Fibroblast of upper back skin (primary cell): ENCODE data around the gene KIF18A.
"Not testable (repeated sequence)": the region's sequence is repeated elsewhere in the genome, so short reads cannot be mapped to it uniquely, and the experiment has no call there.

Experiments used
- DNase-seq: peaks from one replicate; pipeline ENCODE4 v3.0.0-alpha.2; 2013

Gene KIF18A

DNA sequence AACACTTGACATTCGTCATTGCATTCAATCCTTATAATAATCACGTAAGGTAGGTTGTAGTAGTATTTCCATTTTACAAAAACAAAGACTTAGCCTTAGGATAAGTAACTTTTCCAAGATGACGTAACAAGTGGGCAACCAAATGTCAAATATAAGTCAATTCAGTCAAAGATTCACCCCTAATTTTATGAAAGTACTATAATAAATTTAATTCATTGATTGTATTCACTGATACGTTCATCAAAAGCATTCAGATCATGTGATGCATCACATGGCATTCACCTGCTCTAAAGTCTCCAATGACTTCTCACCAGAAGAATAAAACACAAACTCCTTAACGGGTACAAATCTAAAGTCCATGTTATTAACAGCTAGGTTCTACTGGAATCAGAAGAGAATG lies 2.1 kb downstream of the KIF18A start:
- DNase-seq: no peak

DNA sequence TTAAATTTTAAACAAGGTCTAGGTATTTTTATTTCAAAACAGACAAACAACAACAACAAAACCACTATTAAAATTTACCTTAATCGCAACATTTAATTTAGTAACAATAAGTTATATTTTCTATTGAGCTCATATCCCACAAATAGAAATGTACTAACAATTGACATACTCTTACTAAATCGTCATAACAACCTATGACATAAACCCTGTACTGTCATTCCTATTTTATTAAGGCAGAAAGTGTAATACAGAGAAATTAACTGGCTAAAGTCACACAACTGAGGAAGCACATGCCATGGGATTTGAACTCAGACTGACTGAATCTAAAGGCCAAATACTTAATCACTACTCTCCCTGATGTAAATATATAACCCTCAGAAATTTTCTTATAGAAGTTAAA lies 3.0 kb downstream of the KIF18A start:
- no peak for DNase-seq

DNA sequence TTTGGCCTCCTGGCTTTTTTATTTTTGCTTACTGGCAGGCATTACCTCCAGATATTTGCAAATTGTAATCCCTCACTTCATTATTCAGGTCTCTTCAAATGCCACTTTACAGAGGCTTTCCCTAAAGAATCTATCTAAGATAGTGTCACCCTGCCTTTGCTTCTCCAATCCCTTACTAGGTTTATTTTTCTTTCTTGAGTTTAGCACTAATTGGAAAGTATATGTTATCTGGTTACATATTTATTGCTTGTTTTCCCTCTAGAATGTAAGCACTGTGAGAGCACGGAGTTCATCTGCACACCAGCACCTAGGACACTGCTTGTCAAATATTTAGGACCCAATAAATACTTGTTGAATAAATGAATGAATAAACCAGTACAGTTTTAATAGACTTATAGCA lies 3.5 kb downstream of the KIF18A start:
- DNase-seq: no peak

DNA sequence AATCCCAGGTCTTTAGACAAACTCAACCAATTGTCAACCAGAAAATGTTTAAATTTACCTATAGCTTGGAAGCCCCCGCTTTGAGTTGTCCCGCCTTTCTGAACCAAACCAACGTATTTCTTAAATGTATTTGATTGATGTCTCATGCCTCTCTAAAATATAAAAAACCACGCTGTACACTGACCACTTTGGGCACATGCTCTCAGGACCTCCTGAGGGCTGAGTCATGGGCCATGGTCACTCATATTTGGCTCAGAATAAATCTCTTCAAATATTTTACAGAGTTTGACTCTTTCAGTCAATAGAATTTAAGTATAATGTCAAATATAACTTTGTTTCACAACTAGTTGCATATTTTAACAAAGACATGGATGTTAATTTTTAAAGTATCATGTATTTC lies 5.7 kb downstream of the KIF18A start:
- peak; percentile 25 for DNase-seq

DNA sequence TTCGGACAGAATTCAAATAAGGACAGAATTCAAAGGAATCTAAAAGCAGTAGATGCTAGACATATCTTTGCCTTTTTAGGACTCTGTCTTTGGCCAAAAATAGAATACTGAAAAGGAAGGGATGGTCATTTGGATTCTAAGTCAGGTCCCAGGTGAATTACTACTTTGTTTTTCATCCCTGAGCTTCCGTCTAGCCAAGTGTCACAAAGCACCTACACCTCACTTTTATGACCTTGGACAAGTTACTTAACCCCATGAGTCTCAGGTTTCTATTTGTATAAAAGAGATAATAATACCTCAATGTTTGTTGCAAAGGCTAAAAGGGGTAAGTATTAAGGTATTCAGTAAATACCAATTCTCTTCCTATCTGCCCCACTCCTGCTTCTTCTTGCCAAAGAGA lies 7.3 kb downstream of the KIF18A start:
- DNase-seq: no peak

DNA sequence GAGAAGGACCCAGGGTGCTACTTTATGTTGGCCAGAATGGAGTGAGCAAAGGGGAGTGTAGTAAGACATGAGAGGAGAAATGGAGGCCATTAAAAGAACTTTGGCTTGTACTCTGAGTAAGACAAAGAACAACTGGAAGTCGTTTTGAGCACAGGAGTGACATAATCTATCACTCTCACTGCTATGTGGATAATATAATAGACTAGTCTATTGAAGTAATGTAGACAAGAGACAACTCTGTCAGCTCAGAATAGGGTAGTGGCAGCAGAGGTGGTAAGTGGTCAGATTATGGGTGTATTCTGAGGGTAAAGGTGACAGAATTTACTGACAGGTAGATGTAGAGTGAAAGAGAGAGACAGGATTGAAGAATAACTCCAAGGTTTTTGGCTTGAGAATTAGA lies 8.2 kb downstream of the KIF18A start:
- DNase-seq: no peak

DNA sequence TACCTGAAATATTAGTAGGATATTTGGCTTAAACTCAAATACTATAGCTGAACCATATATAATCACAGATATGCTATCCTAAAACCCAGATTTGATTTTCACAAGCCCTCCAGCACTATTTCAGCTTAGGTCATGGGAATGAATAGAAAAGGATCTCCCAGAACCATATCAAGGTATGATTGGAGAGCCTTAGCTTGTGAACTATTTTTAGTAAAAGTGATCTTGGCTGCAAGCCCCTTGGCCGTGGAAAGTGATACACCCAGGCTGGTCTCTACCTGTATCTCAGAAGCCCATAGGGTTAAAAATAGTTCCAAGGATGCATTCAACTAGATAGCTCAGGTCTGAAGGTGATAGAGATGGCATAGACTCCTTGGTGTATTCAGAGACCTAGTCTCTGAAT lies 9.7 kb downstream of the KIF18A start:
- no peak for DNase-seq

DNA sequence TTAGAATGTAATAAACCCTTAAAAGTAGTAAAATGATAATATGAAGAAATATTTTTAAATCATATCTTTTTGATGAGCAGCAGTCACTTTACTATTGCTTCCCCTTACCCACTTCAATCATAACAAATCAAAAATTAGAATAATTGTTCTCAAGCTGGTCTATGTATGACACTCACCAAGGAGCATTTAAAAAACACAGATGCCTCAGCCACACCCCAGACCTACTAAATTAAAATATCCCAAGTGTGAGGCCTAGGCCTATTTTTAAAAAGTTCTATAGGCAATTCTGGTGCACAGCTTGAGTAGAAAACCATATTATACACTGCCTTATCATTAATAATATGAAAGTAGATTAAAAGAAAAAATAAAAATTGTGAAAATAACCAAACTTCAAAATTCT lies 15.2 kb downstream of the KIF18A start:
- no peak for DNase-seq

DNA sequence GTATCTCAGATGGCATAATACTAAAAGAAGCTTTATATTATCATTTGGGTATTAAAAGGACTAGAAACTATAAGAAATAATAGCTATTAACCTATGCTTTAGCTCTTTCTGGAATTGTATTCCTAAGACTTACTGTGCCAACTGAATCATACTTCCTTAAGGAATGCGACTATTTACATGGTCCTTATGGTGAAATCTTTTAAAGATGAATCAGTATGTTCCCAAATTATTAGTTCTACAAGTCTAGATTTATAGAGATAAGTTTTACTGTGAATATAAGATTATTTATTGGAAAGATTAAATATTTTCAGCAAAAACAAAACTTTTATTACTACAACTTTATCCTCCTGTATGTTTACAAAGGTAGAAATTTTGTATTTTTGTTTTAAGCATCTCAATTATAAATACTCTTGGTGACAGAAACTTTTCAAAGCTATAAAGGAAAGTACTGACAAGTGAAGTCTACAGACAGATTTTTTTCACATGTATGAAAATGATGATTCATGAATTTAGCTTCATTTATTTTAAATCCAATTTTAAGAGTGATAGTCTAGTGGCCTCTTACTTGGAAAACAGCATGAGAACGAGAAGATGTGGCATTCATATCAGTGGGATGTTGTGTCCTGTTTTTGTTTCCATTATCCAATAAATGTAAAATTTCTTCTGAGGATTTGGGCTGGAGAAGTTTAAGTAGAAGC lies 17.8 kb downstream of the KIF18A start:
- DNase-seq: peak; percentile 76

DNA sequence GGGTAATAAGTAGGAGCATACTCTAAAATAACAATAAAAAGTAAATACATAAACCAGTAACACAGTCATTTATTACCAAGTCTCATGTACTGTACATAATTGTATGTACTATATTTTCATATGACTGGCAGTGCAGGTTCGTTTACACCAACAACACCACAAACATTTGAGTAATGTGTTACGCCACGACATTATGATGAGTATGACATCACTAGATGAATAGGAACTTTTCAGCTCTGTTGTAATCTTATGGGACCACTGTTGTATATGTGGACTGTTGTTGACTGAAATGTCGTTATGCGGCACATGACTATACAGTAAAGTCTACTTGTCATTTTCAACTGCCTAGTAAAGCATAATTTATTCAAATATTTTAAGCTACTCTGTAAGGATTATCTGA lies 18.6 kb downstream of the KIF18A start:
- peak; percentile 28 for DNase-seq

DNA sequence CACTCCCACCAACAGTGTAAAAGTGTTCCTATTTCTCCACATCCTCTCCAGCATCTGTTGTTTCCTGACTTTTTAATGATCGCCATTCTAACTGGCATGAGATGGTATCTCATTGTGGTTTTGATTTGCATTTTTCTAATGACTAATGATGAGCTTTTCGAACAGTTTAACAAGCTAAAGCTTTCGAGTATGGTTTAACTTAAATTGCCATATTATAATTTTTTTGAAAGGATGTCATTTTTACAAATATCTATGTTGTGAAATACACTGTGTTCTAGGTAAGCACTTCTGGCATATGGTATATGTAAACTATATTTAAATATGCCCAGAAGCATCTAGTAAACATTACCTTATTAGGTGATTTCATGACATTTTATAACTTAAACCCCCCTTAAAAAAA lies 20.3 kb downstream of the KIF18A start:
- DNase-seq: not testable (repeated sequence)

DNA sequence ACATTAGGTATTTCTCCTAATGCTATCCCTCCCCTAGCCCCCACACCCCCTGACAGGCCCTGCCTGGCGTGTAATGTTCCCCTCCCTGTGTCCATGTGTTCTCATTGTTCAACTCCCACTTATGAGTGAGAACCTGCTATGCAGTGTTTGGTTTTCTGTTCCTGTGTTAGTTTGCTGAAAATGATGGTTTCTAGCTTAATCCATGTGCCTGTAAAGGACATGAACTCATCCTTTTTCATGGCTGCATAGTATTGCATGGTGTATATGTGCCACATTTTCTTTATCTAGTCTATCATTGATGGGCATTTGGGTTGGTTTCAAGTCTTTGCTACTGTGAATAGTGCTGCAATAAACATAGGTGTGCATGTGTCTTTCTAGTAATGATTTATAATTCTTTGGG lies 20.8 kb downstream of the KIF18A start:
- DNase-seq: not testable (repeated sequence)

DNA sequence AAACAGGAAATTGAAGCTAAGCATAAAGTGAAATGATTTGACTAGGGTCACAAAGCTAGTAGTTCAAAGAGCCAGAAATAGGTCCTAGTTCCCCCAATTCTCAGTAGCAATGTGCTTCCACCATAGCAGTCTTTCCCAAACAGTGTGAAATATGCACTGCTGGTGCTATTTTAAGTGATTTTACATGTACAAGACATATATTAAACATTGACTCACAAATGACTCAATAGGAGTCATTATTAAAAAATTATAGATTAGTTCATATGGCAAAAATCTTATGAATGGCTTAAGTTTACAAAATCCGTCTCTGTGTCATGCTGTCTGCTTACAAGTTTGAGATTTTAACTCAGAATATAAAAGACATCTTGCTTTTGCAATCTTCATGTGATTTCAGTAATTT lies 21.4 kb downstream of the KIF18A start:
- DNase-seq: peak; percentile 86

DNA sequence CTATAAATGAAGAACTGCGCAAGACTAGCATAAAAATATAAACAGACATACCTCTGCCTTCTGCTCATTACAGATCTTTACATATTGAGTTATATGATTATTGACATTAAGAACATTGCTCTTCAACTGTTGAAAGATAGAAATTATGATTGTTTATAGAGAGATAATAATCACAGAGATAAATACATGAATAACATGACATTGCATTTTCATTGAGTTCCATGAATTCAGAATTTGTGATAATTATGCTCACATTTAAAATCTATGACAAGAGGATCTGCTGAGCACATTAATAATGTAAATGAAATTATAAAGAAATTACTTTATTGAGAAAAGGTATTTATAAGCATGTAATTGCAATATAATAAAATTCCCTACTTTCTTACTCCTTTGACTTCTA lies 24.8 kb downstream of the KIF18A start:
- no peak for DNase-seq

DNA sequence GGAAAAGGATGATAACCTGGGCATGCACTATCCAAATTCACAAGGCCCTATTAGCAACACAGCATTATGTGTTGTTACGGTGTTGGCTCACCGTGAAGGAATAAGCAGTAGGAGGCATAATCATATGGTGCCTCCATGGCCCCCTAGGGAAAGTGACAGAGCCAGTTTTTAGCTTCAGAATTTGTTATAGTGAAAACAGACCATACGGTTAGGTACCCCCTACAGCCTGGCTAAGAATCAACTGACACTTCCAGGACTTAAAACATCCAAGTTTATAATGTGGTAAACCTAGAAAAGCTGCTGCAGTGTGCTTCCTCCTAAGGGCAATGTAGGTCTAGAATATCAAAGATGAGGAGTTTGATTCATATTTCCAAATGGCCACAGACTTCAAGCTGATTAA lies 30.4 kb downstream of the KIF18A start:
- DNase-seq: no peak

DNA sequence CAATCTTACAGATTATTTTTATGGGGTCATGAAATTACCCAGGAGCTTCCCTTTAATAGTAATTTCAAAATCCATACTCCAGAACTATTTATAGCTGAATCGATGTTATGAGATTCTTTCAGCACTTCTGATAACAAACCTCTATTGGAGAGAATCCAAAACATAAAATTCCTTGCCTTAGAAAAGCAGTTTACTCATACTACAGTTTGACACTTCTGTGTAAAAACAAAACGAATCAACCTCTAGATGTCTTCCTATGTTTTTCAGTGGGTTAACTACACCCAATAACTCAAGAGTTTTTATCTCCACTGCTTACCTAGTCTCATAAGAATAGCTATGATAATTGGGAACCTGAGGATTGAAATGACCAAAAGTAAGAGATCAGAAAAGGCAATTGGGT lies 35.6 kb downstream of the KIF18A start:
- peak; percentile 73 for DNase-seq

DNA sequence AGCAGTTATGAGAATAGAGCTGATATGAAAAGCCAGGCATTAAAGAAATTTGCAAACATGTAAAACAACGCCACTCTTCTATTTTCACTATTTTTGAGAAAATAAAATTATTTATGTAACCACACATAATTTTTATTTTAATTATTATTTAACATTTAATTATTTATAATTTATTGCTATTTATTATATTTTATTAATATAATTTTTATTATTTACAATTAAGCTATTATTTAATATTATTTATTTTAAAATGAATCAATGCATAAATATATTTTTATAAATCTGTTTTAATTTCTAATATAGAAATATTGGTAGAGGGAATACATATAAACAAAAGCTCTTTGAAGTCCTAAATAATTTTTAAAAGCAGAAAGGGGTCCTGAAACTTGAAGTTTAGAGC lies 36.7 kb downstream of the KIF18A start:
- DNase-seq: no peak

DNA sequence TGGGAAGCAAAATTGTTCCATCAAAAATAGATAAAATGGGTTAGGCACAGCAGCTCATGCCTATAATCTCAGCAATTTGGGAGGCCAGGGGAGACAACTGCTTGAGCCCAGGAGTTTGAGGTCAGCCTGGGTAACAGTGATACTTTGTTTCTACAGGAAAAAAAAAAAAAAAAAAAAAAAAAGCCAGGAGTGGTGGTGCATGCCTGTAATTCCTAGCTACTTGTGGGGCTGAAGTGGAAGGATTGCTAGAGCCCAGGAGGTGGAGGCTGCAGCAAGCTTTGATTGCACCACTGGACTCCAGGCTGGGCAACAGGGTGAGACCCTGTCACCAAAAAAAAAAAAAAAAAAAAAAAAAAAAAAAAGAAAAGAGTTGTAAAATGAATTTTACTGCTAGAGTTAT lies 49.6 kb downstream of the KIF18A start:
- DNase-seq: peak; percentile 77

DNA sequence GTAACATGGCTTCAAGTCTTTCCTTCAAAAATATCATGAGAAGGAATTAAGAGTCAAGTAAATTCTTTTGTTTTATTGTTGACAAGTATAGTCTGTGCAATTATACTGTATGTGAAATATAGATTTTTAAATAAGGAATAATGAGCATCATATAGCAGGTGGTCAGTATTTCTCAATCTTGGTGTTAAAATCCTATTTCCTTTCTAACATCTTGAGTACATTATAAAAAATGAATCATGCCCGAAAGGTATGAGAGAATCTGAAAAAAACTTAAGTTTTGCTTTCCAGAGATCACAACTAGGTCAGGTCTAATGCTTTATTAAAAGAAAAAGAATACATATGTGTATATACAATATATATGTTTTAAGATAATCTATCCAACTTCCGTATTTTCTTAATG lies 53.1 kb downstream of the KIF18A start:
- peak; percentile 60 for DNase-seq

DNA sequence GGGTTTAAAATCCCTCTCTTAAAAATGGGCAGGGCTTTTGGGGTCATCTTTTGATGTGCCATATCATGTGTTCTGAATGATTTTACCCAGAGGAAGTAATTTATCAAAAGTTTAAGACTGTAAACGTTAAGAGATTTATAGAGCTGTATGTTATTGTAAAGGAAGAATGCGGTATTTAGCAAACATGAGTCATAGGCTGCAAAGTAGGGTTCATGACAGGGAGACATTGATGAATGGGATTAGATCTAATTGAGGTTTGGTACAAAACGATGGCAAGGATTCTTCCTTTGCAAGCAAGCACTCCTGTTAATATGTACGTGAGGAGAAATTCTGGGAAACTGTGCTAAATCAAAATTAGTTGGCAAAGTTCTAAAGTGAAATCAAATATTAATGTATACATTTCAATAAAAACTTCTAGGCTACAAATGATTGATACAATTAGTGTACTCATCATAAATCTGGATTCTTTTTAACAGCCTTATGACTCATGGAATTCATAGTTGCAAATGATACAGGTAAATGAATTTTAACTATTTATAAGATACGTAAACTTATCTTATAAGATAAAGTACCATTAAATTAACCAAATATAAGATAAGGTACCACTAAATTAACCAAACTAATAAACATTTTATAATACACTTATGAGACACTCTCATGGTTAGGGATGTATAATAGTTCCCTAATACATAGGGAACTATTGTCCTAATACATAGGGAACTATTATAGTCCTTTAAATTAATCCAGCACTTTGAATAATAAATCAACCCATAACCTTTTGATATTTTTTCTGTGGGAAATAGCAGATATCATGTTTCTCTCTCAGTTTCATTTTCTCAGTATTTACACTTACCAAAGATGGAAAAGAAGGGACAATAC lies 58.4 kb downstream of the KIF18A start:
- DNase-seq: peak; percentile 89

DNA sequence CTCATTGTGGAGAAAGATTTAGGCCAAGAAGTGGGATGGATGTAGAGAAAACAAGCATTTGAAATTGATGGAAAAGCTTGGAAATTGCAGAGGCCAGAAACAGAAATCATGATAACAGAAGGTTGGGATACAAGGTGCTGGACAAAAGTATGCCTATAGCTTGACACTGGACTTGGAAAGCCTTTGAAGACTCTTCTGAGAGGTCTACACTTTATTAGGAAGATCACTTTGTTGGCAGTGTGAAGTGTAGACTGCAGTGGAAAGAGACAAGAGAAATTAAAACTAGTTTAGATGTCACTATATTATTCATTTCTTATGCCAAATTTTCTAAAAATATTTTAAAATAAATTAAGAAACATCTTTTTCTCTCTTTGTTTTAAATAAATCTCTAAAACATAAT lies 59.1 kb downstream of the KIF18A start:
- no peak for DNase-seq

DNA sequence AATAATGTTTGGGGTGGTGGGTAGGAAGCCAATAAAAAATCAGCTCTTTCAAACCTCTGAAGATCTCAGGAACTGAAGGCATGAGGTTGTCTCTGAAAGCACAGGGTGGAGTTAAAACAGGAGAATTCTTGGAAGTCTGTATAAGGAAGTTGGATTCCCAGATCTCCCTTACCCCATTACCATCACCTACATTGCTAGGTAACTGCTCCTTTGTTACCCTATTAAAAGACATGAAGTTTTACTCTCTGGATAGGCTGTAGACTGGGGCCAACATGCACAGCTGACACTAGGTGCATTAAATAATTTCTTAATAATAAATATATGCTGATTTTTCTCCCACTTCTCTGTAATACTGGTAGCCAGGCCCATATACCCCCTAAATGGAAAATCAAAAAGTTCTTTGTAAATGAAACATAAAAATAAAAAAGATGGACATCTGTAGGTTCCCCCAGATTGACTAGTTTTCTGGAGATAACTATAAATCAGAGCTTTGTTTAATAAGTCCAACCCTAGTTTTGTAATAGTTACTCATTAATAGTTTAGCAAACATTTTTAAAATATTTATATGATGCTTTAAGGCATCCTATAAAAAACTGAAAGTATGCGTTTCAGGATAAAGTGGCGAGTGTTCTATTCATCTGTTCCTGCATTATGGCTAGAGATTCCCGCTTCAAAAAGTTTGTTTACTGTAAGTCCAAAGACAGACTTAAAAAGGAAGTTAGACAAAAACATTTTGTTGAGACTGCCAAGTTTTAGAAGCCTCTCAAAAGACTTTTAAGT lies 63.8 kb downstream of the KIF18A start:
- no peak for DNase-seq

DNA sequence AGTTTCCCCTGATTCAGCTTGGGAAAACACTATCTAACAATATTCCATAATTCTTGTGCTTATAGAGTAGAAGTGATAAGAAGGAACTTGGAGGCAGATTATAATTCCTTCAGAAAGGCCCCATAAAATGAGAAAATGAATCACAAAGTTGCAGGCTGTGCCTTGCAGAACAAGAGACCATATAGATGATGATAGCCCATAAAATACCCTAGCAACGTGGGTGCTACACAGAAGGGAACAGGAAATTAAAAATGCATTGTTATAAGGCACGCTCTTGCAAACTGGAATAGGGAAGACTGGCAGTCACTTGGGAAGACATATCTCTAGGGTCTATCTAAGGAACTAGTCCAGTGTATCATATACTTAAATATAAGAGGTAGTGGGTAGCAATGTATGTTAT lies 67.6 kb downstream of the KIF18A start:
- no peak for DNase-seq

DNA sequence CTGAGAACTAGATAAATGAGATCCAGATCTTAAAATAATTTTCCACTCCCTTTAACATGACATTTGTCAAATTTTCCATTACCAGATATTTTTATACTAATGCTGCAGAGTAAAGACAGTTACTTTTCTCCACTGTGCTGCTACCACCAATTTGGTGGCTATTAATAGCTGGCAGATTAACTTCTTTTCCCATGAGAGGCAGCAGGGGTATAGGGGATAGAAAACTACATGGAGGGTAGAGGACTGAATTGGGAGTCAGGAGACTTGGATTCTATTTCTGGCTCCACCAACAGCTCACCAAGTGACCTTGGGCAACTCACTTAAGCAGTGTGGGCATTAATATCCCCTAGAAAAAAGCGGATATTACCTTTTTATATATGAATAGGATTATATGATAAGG lies 69.2 kb downstream of the KIF18A start:
- DNase-seq: no peak
